Activated CD4-positive, alpha-beta T cell treated with anti-CD3 and anti-CD28 coated beads, Interleukin-2, amount 50 U/mL, for 16 hours (primary cell): ENCODE results near the gene SLC35F3.
"Not testable (repeated sequence)": the region's sequence is repeated elsewhere in the genome, so short reads cannot be mapped to it uniquely, and the experiment has no call there.

ENCODE experiments used
- DNase-seq: peaks from one replicate; pipeline ENCODE4 v3.0.0-alpha.2; 2020

Gene SLC35F3

GRCh38 chr1:234152344-234152743 is 247.9 kb downstream of the SLC35F3 start:
- not testable (repeated sequence) for DNase-seq

DNA sequence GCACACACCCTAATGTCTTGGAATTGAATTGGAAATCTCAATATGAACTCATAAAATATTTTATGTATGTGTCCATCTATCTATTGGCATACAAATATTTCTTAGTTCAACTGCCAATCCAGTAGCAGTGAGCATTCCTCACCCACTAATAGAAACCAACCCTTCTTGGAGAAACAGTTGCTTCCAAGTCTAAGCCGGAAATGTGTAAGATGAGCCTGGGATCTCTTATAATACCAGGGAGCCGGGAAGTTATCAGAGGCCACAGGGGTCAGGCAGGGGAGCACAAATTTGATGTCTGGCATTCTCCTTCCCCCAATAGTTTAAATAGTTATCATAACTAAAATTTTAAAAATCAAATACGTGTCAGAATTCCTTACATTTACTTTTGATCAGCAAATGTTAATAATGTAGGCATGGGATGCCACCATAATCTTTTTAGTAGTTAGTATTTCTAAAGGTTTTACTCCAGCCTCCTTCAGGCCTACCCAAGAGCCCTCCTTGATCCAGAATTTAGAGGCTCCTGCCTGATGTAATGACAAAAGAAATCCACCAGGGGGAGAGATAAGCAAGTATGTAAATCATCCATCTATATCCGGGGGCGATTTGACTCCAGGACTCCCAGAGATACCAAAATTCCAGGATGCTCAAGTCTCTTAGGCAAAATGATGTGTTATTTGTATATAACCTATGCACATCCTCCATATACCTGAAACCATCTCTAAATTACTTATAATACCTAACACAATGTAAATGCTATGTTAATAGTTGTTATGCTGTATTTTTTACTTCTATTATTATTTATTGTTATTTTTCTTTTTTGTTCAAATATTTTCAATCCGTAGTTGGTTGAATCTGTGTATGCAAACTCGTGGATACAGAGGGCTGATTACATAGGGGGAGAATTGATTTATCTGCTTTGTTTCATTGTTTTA is 250.1 kb downstream of the SLC35F3 start:
- DNase-seq, result peak; percentile 71

GRCh38 chr1:234162661-234163060 is 258.2 kb downstream of the SLC35F3 start:
- DNase-seq, result no peak

- no peak for DNase-seq
These were observed 258.9 kb downstream of the SLC35F3 start for GRCh38 chr1:234163267-234163919.

DNA sequence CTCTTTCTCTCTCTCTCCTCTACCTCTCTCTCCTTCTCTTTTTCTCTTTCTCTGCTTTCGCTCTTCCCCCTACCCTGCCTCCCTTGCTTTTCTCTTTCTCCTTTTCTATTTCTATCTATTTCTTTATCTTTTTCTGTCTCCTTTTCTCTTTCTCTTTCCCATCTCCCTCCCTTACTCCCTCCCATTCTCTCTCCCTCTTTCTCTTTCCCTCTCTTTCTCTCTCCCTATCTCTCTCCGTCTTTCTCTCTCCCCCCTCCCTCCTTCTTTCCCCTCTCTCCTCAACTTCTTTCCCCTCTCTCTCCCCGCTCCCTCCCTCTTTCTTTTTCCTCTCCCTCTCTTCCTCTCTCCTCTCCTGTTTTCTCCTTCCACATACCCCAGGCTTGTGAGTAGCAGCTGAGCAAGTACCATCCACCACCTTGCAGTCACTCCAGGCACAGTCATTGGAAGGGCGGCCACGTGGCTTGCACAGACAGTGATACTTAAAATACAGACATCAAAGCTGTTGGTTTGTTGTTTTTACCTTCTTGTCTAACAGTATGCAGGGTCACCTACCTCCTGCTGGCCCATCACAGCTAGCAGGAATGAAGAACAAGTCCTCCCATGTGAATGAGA is 259.7 kb downstream of the SLC35F3 start:
- DNase-seq, result no peak

GRCh38 chr1:234168061-234168724 is 263.7 kb downstream of the SLC35F3 start:
- DNase-seq, result no peak

DNA sequence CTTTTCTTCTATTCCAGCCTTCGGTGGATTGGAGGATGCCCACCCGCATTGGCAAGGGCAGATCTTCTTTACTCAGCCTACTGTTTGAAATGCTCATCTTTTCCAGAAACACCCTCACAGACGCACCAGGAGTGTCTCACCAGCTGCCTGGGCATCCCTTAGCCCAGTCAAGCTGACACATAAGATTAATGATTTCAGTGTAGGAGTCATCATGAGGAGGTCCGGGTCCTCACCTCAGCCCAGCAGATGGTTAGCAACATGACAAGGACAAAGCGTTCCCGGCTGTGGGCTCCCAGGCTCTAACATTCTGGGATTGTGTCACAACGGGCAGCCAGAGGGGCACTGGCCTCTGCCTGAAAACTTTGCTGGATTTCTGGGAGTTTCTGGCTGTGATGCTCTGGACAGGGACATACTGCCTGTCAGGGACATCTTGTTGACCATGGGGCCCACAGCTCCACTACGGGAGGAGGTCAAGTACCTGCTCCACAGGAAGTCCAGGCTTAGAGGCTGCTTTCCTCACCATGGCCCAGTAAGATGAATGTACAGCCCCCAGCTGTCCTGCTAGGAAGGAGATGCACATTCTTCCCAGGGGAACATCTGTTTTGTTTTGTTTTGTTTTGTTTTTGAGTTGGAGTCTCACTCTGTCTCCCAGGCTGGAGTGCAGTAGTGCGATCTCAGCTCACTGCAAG is 264.8 kb downstream of the SLC35F3 start:
- no peak for DNase-seq

GRCh38 chr1:234170067-234170466 is 265.6 kb downstream of the SLC35F3 start:
- no peak for DNase-seq

- DNase-seq, result peak; percentile 64
These were observed 266.1 kb downstream of the SLC35F3 start for GRCh38 chr1:234170622-234171021.

- no peak for DNase-seq
These were observed 269.5 kb downstream of the SLC35F3 start for GRCh38 chr1:234173968-234174367.

DNA sequence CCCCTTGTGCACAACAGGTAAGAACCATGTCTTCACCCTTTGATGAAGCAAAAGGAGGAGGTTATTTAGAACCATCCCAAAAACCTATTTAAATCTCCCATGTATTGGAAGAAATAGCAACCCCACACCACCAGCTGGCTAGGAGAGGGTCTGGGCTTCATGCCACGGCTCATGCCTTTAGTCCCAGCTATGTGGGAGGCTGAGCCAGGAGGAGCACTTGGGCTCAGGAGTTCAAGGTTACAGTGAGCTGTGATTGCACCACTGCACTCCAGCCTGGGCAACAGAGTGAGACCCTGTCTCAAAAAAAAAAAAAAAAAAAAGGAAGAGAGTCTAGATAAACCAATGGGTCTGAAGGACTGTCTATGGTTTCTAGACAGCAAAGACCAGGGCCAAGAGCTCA is 270.9 kb downstream of the SLC35F3 start:
- DNase-seq, result no peak

GRCh38 chr1:234176000-234176399 is 271.5 kb downstream of the SLC35F3 start:
- DNase-seq, result no peak

GRCh38 chr1:234176847-234177246 is 272.4 kb downstream of the SLC35F3 start:
- DNase-seq, result not testable (repeated sequence)

GRCh38 chr1:234185438-234185837 is 281.0 kb downstream of the SLC35F3 start:
- DNase-seq, result no peak

DNA sequence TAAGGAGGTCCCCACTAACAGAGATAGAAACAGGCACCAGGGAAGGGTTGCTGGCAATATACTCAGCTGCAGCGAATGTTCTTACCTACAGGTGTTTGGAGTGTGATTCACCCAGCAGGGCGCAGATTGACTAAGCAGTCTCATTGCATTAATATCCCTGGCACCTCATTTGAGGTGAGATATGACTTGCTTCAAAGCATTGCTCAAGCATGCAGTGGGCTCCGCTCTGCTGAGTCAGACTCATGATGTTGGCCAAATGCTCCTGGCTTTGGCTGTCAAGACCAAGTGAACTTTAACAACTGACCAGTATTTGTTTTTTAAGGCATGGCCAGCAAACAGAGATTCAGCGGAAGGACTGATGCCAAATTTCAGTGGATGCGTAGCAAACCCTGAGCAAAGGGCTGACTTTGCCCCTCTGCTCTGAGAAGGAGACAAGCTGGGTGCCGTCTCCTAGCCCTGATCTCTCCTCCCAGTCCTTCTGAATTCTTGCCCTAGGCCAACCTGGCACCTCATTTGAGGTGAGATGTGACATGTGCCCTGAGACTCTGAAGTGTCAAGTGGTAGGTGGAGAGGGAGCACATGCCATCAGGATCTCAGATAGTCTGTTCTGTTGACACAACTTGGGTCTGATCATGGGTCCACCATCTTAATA is 281.7 kb downstream of the SLC35F3 start:
- peak; percentile 85 for DNase-seq

GRCh38 chr1:234188454-234188792 is 283.9 kb downstream of the SLC35F3 start:
- no peak for DNase-seq

DNA sequence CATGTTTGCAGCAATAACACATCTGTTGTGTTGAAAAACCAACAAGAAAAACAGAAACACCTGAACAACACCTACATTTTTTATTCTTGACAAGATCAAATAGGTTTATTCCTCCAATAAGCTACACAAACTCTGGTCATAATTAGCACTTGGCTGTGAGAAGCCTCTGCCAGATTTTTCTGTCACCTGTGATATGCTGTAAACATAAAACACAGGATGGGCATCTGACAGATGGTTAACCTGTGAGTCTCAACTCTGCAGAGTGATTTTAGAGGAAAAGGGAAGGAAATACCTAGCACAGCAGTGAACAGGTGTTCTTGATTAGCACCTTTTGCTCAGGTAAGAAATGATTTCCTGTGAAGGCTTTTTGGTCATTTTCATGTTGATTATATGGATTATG is 293.4 kb downstream of the SLC35F3 start:
- no peak for DNase-seq

- no peak for DNase-seq
These were observed 295.1 kb downstream of the SLC35F3 start for GRCh38 chr1:234199476-234200127.

GRCh38 chr1:234200566-234200965 is 296.1 kb downstream of the SLC35F3 start:
- DNase-seq, result no peak

DNA sequence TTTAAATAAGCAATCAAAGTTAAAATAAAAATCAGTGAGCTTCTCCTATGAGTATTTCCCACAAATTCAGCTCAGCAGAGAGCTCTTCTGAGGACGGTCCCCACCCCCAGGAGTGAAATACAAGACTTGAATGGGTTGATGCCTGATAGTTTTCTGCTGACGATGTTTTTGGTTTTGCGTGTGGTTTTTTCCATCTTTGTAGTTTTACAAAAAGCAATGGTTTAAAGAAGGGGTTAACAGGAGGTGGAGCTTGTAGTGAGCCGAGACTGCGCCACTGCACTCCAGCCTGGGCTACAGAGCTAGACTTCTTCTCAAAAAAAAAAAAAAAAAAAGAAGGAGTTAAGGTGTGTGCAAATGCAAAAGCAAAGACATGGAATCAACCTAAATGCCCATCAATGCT is 297.1 kb downstream of the SLC35F3 start:
- DNase-seq, result no peak

DNA sequence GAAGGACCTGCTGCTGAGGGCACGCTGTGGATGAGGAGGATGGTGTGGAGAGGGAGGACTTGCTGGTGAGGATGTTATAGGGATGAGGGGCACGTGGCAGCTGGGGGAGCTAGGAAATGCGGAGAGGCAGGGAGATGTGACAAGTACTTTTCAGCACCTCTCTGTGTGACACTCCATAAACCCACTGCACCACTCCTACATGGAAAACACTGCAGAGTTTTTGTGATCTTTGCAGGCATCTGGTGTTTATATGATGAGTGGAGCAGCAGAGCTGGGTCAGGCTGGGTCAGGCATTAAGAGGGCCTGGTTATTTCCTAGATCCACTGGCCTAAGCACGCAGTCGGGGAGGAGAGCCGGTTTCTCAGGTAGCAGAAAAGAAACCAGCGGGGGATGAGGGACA is 301.5 kb downstream of the SLC35F3 start:
- DNase-seq, result no peak
